ENCODE data around the gene TWSG1. TPM values are rescaled to one million over a fixed set of nuclear protein-coding genes. Genes with fewer than 3 reads are reported as not detected.

The TWSG1 gene
- 10 to 100 TPM in 5 of 6 donors, 1 to 10 TPM in 1; 7.3 to 37.0 (median 29.4) TPM for total RNA-seq

- peaks cover 9 to 14% (median 10%) of the 10 kb centered on the region in 4 donors for H3K4me1 ChIP-seq
- TF ChIP-seq POLR2AphosphoS5 (IDR thresholded peaks at IDR 0.05) = peak in 1 of 2 donors; percentile 37
- peak in 3 of 6 experiments; percentile 15 to 75 (median 26) for TF ChIP-seq CTCF (IDR thresholded peaks at IDR 0.05)
- TF ChIP-seq POLR2A (IDR thresholded peaks at IDR 0.05) = peak in 3 of 4 donors; percentile 23 to 80 (median 74)
- TF ChIP-seq EP300 (IDR thresholded peaks at IDR 0.05) = no peak
- 0 to 3% methylated on average over 2 to 25 of the region's 67 CpGs for WGBS, 2 donors
- H3K27ac ChIP-seq = peak within 1 kb of the TSS; percentile 78 to 94 (median 81)
- DNase-seq = peak; percentile 96 to 98
- H3K27me3 ChIP-seq = no peaks in the 10 kb centered on the region
- H3K9me3 ChIP-seq = no peaks in the 10 kb centered on the region
- H3K36me3 ChIP-seq = peaks cover 0 to 7% (median 4%) of the 10 kb centered on the region in 4 donors
- peak; percentile 98 for ATAC-seq (ENCODE audit: low FRiP score in 2 of 2)
- peak within 1 kb of the TSS; percentile 74 to 95 (median 86) for H3K4me3 ChIP-seq
Measured at GRCh38 chr18:9334329-9334972, at the start of gene TWSG1. Gene TWSG1 (plus strand): TSS chr18:9334773. CDS start chr18:9337230, 2,457 bp downstream.

- peaks cover 0 to under 1% (median 0%) of the 10 kb centered on the region in 4 donors for H3K9me3 ChIP-seq
- H3K27ac ChIP-seq = no peak overlapping the region
- H3K4me1 ChIP-seq = no peaks in the 10 kb centered on the region
- no peak for ATAC-seq (ENCODE audit: low FRiP score in 2 of 2)
- no peak for TF ChIP-seq POLR2A (IDR thresholded peaks at IDR 0.05)
- no peak for TF ChIP-seq EP300 (IDR thresholded peaks at IDR 0.05)
- no peak for TF ChIP-seq POLR2AphosphoS5 (IDR thresholded peaks at IDR 0.05)
- TF ChIP-seq CTCF (IDR thresholded peaks at IDR 0.05) = no peak
- H3K4me3 ChIP-seq = no peak overlapping the region
- peaks cover 0 to 9% (median 3%) of the 10 kb centered on the region in 4 donors for H3K36me3 ChIP-seq
- DNase-seq = no peak
- no peaks in the 10 kb centered on the region for H3K27me3 ChIP-seq
- WGBS, 2 donors = 82 to 85% methylated on average over 2 of the region's 2 CpGs
Measured at GRCh38 chr18:9285604-9286003, 49.0 kb upstream of the TWSG1 start.

GRCh38 chr18:9287036-9287435 is 47.5 kb upstream of the TWSG1 start:
- ATAC-seq (ENCODE audit: low FRiP score in 2 of 2) (no peak), DNase-seq (no peak)
- Histone ChIP-seq H3K27me3 (no peaks in the 10 kb centered on the region), H3K36me3 (peaks cover 0 to 4% (median 2%) of the 10 kb centered on the region in 4 donors), H3K27ac (no peak overlapping the region), H3K4me1 (no peaks in the 10 kb centered on the region), H3K4me3 (no peak overlapping the region), H3K9me3 (peaks cover 0 to 3% (median 0%) of the 10 kb centered on the region in 4 donors)
- 74 to 75% methylated on average over 7 of the region's 7 CpGs for WGBS, 2 donors
- TF ChIP-seq POLR2A (IDR thresholded peaks at IDR 0.05) (no peak), POLR2AphosphoS5 (IDR thresholded peaks at IDR 0.05) (no peak), EP300 (IDR thresholded peaks at IDR 0.05) (no peak)

DNA sequence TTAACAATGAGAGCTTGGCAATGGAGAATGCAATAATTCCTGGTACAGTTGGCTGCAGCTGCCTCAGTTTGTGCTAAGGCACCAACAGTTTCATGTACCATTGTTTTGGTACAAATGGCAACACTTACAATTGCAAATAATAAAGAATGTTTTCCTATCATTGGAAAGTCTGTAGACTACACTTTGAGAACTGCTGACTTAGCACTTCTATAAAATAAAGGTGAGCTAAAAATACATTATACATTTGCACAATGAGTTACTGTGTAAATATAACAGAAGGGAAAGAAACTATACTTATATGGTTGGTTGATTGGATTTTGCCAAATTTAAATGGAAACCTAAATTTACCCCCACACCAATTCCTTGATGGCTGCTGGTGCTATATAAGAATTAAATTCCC is 44.9 kb upstream of the TWSG1 start:
- H3K36me3 ChIP-seq = no peaks in the 10 kb centered on the region
- H3K27ac ChIP-seq = no peak overlapping the region
- H3K9me3 ChIP-seq = peaks cover 0 to 14% (median 12%) of the 10 kb centered on the region in 4 donors
- DNase-seq = no peak
- H3K4me1 ChIP-seq = no peaks in the 10 kb centered on the region
- no peak for TF ChIP-seq POLR2AphosphoS5 (IDR thresholded peaks at IDR 0.05)
- TF ChIP-seq POLR2A (IDR thresholded peaks at IDR 0.05) = no peak
- TF ChIP-seq EP300 (IDR thresholded peaks at IDR 0.05) = no peak
- no peaks in the 10 kb centered on the region for H3K27me3 ChIP-seq
- ATAC-seq (ENCODE audit: low FRiP score in 2 of 2) = no peak
- H3K4me3 ChIP-seq = no peak overlapping the region

- no peak for TF ChIP-seq EP300 (IDR thresholded peaks at IDR 0.05)
- H3K4me1 ChIP-seq = no peaks in the 10 kb centered on the region
- no peaks in the 10 kb centered on the region for H3K36me3 ChIP-seq
- H3K4me3 ChIP-seq = no peak overlapping the region
- no peaks in the 10 kb centered on the region for H3K27me3 ChIP-seq
- ATAC-seq (ENCODE audit: low FRiP score in 2 of 2) (no peak), DNase-seq (no peak)
- H3K9me3 ChIP-seq = peaks cover 0 to 14% (median 12%) of the 10 kb centered on the region in 4 donors
- H3K27ac ChIP-seq = no peak overlapping the region
Measured at GRCh38 chr18:9290156-9290555, 44.4 kb upstream of the TWSG1 start.

DNA sequence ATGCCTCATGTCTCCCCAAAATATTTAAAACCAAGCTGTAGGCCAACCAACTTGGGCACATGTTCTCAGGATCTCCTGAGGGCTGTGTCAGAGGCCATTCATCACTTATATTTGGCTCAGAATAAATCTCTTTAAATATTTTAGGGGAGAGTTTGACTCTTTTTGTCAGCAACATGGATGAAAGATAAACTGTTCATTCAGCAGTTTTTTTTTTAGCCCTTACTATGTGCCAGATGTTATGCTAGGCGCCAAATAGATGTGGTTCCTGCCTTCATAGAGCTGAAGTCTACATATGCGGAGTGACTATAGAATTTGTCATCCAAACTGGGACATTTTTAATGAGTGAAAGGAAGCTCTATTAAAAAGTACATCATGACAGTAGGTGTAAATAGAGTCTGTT is 42.5 kb upstream of the TWSG1 start:
- no peaks in the 10 kb centered on the region for H3K36me3 ChIP-seq
- TF ChIP-seq EP300 (IDR thresholded peaks at IDR 0.05) (no peak), POLR2A (IDR thresholded peaks at IDR 0.05) (no peak), CTCF (IDR thresholded peaks at IDR 0.05) (no peak), POLR2AphosphoS5 (IDR thresholded peaks at IDR 0.05) (no peak)
- WGBS, 2 donors = 97 to 98% methylated on average over 2 of the region's 2 CpGs

More for the DNA sequence above, 42.5 kb upstream of the TWSG1 start:
- no peak overlapping the region for H3K4me3 ChIP-seq
- H3K27ac ChIP-seq = no peak overlapping the region
- ATAC-seq (ENCODE audit: low FRiP score in 2 of 2) = no peak
- H3K27me3 ChIP-seq = no peaks in the 10 kb centered on the region
- H3K4me1 ChIP-seq = no peaks in the 10 kb centered on the region
- peaks cover 0 to 15% (median 13%) of the 10 kb centered on the region in 4 donors for H3K9me3 ChIP-seq
- DNase-seq = no peak
